ENCODE data around the gene TMEM45A. TPM values are rescaled to one million over a fixed set of nuclear protein-coding genes. Genes with fewer than 3 reads are reported as not detected.

TMEM45A gene
- total and polyA plus RNA-seq, 2 donors (not counting 1 experiment from before 2014, with no cell fraction given), result 26.4 to 71.4 TPM

DNA sequence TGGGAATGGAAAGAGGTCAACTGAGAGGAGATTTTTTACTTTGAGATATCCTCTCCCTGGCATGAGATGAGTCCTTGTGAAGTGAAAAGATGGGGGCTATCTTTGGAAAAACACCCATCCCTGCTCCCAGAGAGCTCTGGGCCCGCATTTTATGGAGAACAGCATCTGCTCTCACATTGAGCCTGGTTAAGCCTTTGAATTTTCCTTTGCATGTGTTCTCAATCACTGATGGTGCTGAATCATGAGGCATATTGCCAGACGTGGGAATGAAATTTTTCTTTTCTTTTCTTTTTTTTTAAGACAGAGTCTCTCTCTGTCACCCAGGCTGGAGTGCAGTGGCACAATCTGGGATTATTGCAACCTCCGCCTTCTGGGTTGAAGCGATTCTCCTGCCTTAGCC, 24.4 kb downstream of the TMEM45A start:
- Histone ChIP-seq H3K9ac (ENCODE audit: insufficient read depth, low read length) (no peak overlapping the region), H3K4me1 (ENCODE audit: control insufficient read depth, extremely low read depth, insufficient read depth, low read length) (no peaks in the 10 kb centered on the region)
- peak; percentile 23 to 52 for DNase-seq (ENCODE audit: low read depth in 2 of 2)

DNA sequence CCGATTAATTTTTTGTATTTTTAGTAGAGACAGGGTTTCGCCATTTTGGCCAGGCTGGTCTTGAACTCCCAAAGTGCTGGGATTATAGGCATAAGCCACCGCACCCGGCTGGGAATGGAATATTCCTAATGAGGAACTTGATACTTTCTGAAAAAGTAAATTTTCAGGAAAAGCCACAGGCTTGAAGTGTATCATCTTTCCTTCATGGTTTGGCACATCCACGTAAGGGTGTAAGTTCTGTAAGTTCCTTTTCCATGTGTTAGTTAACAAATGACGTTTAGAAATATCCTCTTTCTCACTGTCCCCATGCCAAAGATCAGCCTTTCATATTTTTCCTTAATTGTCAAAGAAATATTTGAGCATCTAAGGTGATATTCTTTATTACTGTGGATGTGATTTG, 24.9 kb downstream of the TMEM45A start:
- Histone ChIP-seq H3K79me2 (ENCODE audit: control insufficient read depth, insufficient read depth, low read length) (no peaks in the 10 kb centered on the region), H3K9ac (ENCODE audit: insufficient read depth, low read length) (no peak overlapping the region), H3K27ac (ENCODE audit: insufficient read depth, low read length) (no peak overlapping the region)

More for the DNA sequence above, 24.4 kb downstream of the TMEM45A start:
- Histone ChIP-seq H3K27ac (ENCODE audit: insufficient read depth, low read length) (no peak overlapping the region), H4K20me1 (ENCODE audit: control insufficient read depth, extremely low read depth, insufficient read depth, low read length) (no peaks in the 10 kb centered on the region), H3K79me2 (ENCODE audit: control insufficient read depth, insufficient read depth, low read length) (no peaks in the 10 kb centered on the region), H3K27me3 (ENCODE audit: control insufficient read depth, insufficient read depth, low read length) (no peaks in the 10 kb centered on the region), H2AFZ (ENCODE audit: low read length) (no peak overlapping the region), H3K9me3 (ENCODE audit: control insufficient read depth, insufficient read depth, low read depth, low read length) (no peaks in the 10 kb centered on the region), H3K36me3 (ENCODE audit: control insufficient read depth, insufficient read depth, low read length) (no peaks in the 10 kb centered on the region), H3K4me2 (ENCODE audit: extremely low read depth, insufficient read depth, low read length) (no peak overlapping the region), H3K4me3 (replicated peaks in 1 of 4; ENCODE audit: control extremely low read depth in 1 of 4, insufficient read depth in 1 of 4, low read depth in 3 of 4, low read length in 4 of 4) (no peak overlapping the region)
- TF ChIP-seq, protein P1, sequence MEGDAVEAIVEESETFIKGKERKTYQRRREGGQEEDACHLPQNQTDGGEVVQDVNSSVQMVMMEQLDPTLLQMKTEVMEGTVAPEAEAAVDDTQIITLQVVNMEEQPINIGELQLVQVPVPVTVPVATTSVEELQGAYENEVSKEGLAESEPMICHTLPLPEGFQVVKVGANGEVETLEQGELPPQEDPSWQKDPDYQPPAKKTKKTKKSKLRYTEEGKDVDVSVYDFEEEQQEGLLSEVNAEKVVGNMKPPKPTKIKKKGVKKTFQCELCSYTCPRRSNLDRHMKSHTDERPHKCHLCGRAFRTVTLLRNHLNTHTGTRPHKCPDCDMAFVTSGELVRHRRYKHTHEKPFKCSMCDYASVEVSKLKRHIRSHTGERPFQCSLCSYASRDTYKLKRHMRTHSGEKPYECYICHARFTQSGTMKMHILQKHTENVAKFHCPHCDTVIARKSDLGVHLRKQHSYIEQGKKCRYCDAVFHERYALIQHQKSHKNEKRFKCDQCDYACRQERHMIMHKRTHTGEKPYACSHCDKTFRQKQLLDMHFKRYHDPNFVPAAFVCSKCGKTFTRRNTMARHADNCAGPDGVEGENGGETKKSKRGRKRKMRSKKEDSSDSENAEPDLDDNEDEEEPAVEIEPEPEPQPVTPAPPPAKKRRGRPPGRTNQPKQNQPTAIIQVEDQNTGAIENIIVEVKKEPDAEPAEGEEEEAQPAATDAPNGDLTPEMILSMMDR (conservative IDR thresholded peaks at IDR 0.05 in 1 of 2, IDR thresholded peaks at IDR 0.05 in 1 of 2; ENCODE audit: low read depth in 1 of 2, low read length in 2 of 2), result no peak
- no peak for TF ChIP-seq EZH2 (IDR thresholded peaks at IDR 0.05; ENCODE audit: low read length, missing control alignments)

DNA sequence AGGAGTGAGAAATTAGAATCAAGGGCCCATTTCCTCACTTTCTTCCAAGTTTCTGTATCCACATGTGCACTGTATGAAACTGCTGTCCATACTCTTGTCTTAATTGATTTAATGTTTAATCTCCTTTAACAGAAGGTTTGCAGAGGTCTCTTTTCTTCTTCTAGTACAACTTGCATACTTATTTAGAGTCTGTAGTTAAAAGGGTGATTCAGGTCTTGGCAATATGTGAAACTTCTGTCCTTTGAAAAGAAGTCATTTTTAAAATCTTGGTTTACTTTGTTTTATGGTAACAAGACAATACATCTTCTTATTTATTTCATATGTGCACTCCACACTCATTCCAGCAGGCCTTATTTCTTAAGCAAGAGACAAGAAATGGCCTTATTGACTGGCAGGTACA, 25.8 kb downstream of the TMEM45A start:
- Histone ChIP-seq H2AFZ (ENCODE audit: low read length) (no peak overlapping the region), H3K4me1 (ENCODE audit: control insufficient read depth, extremely low read depth, insufficient read depth, low read length) (no peaks in the 10 kb centered on the region), H3K9ac (ENCODE audit: insufficient read depth, low read length) (no peak overlapping the region), H4K20me1 (ENCODE audit: control insufficient read depth, extremely low read depth, insufficient read depth, low read length) (no peaks in the 10 kb centered on the region), H3K36me3 (ENCODE audit: control insufficient read depth, insufficient read depth, low read length) (no peaks in the 10 kb centered on the region), H3K79me2 (ENCODE audit: control insufficient read depth, insufficient read depth, low read length) (no peaks in the 10 kb centered on the region), H3K27me3 (ENCODE audit: control insufficient read depth, insufficient read depth, low read length) (no peaks in the 10 kb centered on the region), H3K4me2 (ENCODE audit: extremely low read depth, insufficient read depth, low read length) (no peak overlapping the region), H3K9me3 (ENCODE audit: control insufficient read depth, insufficient read depth, low read depth, low read length) (no peaks in the 10 kb centered on the region), H3K27ac (ENCODE audit: insufficient read depth, low read length) (no peak overlapping the region), H3K4me3 (replicated peaks in 1 of 4; ENCODE audit: control extremely low read depth in 1 of 4, insufficient read depth in 1 of 4, low read depth in 3 of 4, low read length in 4 of 4) (no peak overlapping the region)
- DNase-seq (ENCODE audit: low read depth in 2 of 2), result no peak
- no peak for TF ChIP-seq EZH2 (IDR thresholded peaks at IDR 0.05; ENCODE audit: low read length, missing control alignments)
- TF ChIP-seq, protein P1 (conservative IDR thresholded peaks at IDR 0.05 in 1 of 2, IDR thresholded peaks at IDR 0.05 in 1 of 2; ENCODE audit: low read depth in 1 of 2, low read length in 2 of 2), result no peak

More for the DNA sequence above, 24.9 kb downstream of the TMEM45A start:
- Histone ChIP-seq H3K27me3 (ENCODE audit: control insufficient read depth, insufficient read depth, low read length) (no peaks in the 10 kb centered on the region), H4K20me1 (ENCODE audit: control insufficient read depth, extremely low read depth, insufficient read depth, low read length) (no peaks in the 10 kb centered on the region), H3K4me2 (ENCODE audit: extremely low read depth, insufficient read depth, low read length) (no peak overlapping the region), H3K36me3 (ENCODE audit: control insufficient read depth, insufficient read depth, low read length) (no peaks in the 10 kb centered on the region), H3K9me3 (ENCODE audit: control insufficient read depth, insufficient read depth, low read depth, low read length) (no peaks in the 10 kb centered on the region), H3K4me1 (ENCODE audit: control insufficient read depth, extremely low read depth, insufficient read depth, low read length) (no peaks in the 10 kb centered on the region), H3K4me3 (replicated peaks in 1 of 4; ENCODE audit: control extremely low read depth in 1 of 4, insufficient read depth in 1 of 4, low read depth in 3 of 4, low read length in 4 of 4) (no peak overlapping the region), H2AFZ (ENCODE audit: low read length) (no peak overlapping the region)
- DNase-seq (ENCODE audit: low read depth in 2 of 2), result no peak
- TF ChIP-seq, protein P1 (conservative IDR thresholded peaks at IDR 0.05 in 1 of 2, IDR thresholded peaks at IDR 0.05 in 1 of 2; ENCODE audit: low read depth in 1 of 2, low read length in 2 of 2), result no peak
- no peak for TF ChIP-seq EZH2 (IDR thresholded peaks at IDR 0.05; ENCODE audit: low read length, missing control alignments)

All from fibroblast of lung (primary cell).